Activated naive CD4-positive, alpha-beta T cell treated with anti-CD3 and anti-CD28 coated beads for 36 hours (primary cell): ENCODE results near the gene C22orf31. TPM values are rescaled to one million over a fixed set of nuclear protein-coding genes. Genes with fewer than 3 reads are reported as not detected.

Experiments used
- CTCF ChIA-PET: fragments of 350-600 bp; sonication (Branson Sonifier 250); formaldehyde crosslinking; loops from one replicate; lab custom pipeline; 2021; ENCODE audit warnings: antibody characterized with exemption; lab: Charles Lee
- DNase-seq: peaks from one replicate; pipeline ENCODE4 v3.0.0-alpha.2; 2020
- H3K27ac Mint-ChIP-seq: one replicate; pipeline ENCODE4 v1.8.0; 2021; ENCODE audit warnings: mild to moderate bottlenecking, mixed read lengths
- H3K27me3 Mint-ChIP-seq: one replicate; pipeline ENCODE4 v1.8.0; 2021; ENCODE audit warnings: low read depth, mixed read lengths
- H3K36me3 Mint-ChIP-seq: one replicate; pipeline ENCODE4 v1.8.0; 2021; ENCODE audit warnings: low read depth, mixed read lengths
- H3K4me1 Mint-ChIP-seq: one replicate; pipeline ENCODE4 v1.8.0; 2021; ENCODE audit warnings: low read depth, mixed read lengths
- H3K4me3 Mint-ChIP-seq: one replicate; pipeline ENCODE4 v1.8.0; 2021; ENCODE audit warnings: mild to moderate bottlenecking, moderate library complexity, mixed read lengths
- H3K9me3 Mint-ChIP-seq: one replicate; pipeline ENCODE4 v1.8.0; 2021; ENCODE audit warnings: mixed read lengths
- intact Hi-C: fragments of 100-400 bp; cut with micrococcal nuclease; formaldehyde crosslinking; loops from one replicate; pipeline ENCODE4 v1.15.1; 2023
- total RNA-seq, 2 experiments: library from RNA; stranded (reverse); gene quantifications; one replicate each; pipeline ENCODE4 v1.2.3, GENCODE V29; 2021

Gene C22orf31
- total RNA-seq, 2 experiments from 2014 or later: not detected

- H3K4me1 Mint-ChIP-seq: peaks cover 17% of the 10 kb centered on the region
- H3K4me3 Mint-ChIP-seq: peak overlapping the region; percentile 38
- peaks cover 2% of the 10 kb centered on the region for H3K36me3 Mint-ChIP-seq
- H3K9me3 Mint-ChIP-seq: no peaks in the 10 kb centered on the region
- peaks cover 36% of the 10 kb centered on the region for H3K27me3 Mint-ChIP-seq
- CTCF ChIA-PET: interaction anchor here (1.4 kb wide), 1 partner anchor 9 kb away, joined by 3 read pairs; no protein-coding TSS in a partner anchor
- no peak overlapping the region for H3K27ac Mint-ChIP-seq
- peak; percentile 20 for DNase-seq
- intact Hi-C loops: no loop called here
These were observed 30.9 kb downstream of the C22orf31 start for GRCh38 chr22:29030618-29031226.

- peaks cover 2% of the 10 kb centered on the region for H3K36me3 Mint-ChIP-seq
- intact Hi-C loops: no loop called here
- peak; percentile 30 for DNase-seq
- no peaks in the 10 kb centered on the region for H3K9me3 Mint-ChIP-seq
- H3K4me3 Mint-ChIP-seq: peak overlapping the region; percentile 38
- peaks cover 17% of the 10 kb centered on the region for H3K4me1 Mint-ChIP-seq
- H3K27ac Mint-ChIP-seq: no peak overlapping the region
- CTCF ChIA-PET: no interaction called here
- H3K27me3 Mint-ChIP-seq: peaks cover 39% of the 10 kb centered on the region
These were observed 31.5 kb downstream of the C22orf31 start for GRCh38 chr22:29030016-29030617.

GRCh38 chr22:29029202-29030000 is 32.2 kb downstream of the C22orf31 start:
- no peak overlapping the region for H3K4me3 Mint-ChIP-seq
- no peaks in the 10 kb centered on the region for H3K9me3 Mint-ChIP-seq
- peaks cover 17% of the 10 kb centered on the region for H3K4me1 Mint-ChIP-seq
- peaks cover 39% of the 10 kb centered on the region for H3K27me3 Mint-ChIP-seq
- intact Hi-C loops: no loop called here
- DNase-seq: no peak
- H3K27ac Mint-ChIP-seq: no peak overlapping the region
- CTCF ChIA-PET: interaction anchor here (0.6 to 0.9 kb wide), 2 partner anchors 129 to 252 kb away, joined by 3 read pairs; no protein-coding TSS in a partner anchor
- peaks cover 2% of the 10 kb centered on the region for H3K36me3 Mint-ChIP-seq

- H3K27ac Mint-ChIP-seq: no peak overlapping the region
- peaks cover 17% of the 10 kb centered on the region for H3K4me1 Mint-ChIP-seq
- H3K4me3 Mint-ChIP-seq: no peak overlapping the region
- peaks cover 39% of the 10 kb centered on the region for H3K27me3 Mint-ChIP-seq
- intact Hi-C loops: no loop called here
- DNase-seq: no peak
- CTCF ChIA-PET: interaction anchor here (0.9 to 1.8 kb wide), 3 partner anchors 11 to 130 kb away, joined by 3 to 8 read pairs (median 3); no protein-coding TSS in a partner anchor
- H3K36me3 Mint-ChIP-seq: peaks cover 2% of the 10 kb centered on the region
- H3K9me3 Mint-ChIP-seq: no peaks in the 10 kb centered on the region
These were observed 33.2 kb downstream of the C22orf31 start for GRCh38 chr22:29028468-29028867.

- H3K4me3 Mint-ChIP-seq: no peak overlapping the region
- peaks cover 17% of the 10 kb centered on the region for H3K4me1 Mint-ChIP-seq
- H3K9me3 Mint-ChIP-seq: no peaks in the 10 kb centered on the region
- H3K36me3 Mint-ChIP-seq: peaks cover 2% of the 10 kb centered on the region
- H3K27me3 Mint-ChIP-seq: peaks cover 32% of the 10 kb centered on the region
- H3K27ac Mint-ChIP-seq: no peak overlapping the region
- intact Hi-C loops: no loop called here
- CTCF ChIA-PET: interaction anchor here (1.8 kb wide), 1 partner anchor 13 kb away, joined by 8 read pairs; no protein-coding TSS in a partner anchor
- DNase-seq: no peak
These were observed 35.1 kb downstream of the C22orf31 start for GRCh38 chr22:29026579-29026978.

GRCh38 chr22:29023172-29023796 is 38.3 kb downstream of the C22orf31 start:
- H3K9me3 Mint-ChIP-seq: peaks cover 3% of the 10 kb centered on the region
- H3K36me3 Mint-ChIP-seq: no peaks in the 10 kb centered on the region
- no peaks in the 10 kb centered on the region for H3K4me1 Mint-ChIP-seq
- H3K4me3 Mint-ChIP-seq: no peak overlapping the region
- DNase-seq: no peak
- intact Hi-C loops: no loop called here
- CTCF ChIA-PET: interaction anchor here (1.1 kb wide), 1 partner anchor 17 kb away, joined by 3 read pairs; no protein-coding TSS in a partner anchor
- H3K27me3 Mint-ChIP-seq: peaks cover 10% of the 10 kb centered on the region
- no peak overlapping the region for H3K27ac Mint-ChIP-seq

GRCh38 chr22:29022101-29022817 is 39.4 kb downstream of the C22orf31 start:
- Mint-ChIP-seq H3K27me3 (peaks cover 5% of the 10 kb centered on the region), H3K9me3 (peaks cover 6% of the 10 kb centered on the region), H3K36me3 (no peaks in the 10 kb centered on the region), H3K4me3 (no peak overlapping the region), H3K27ac (no peak overlapping the region), H3K4me1 (no peaks in the 10 kb centered on the region)
- intact Hi-C loops: no loop called here
- DNase-seq: no peak
- CTCF ChIA-PET: no interaction called here

GRCh38 chr22:29018293-29019189 is 43.1 kb downstream of the C22orf31 start:
- CTCF ChIA-PET: interaction anchor here (0.6 to 1.0 kb wide), 4 partner anchors 10 to 227 kb away, joined by 3 to 6 read pairs (median 3); no protein-coding TSS in a partner anchor
- Mint-ChIP-seq H3K4me3 (no peak overlapping the region), H3K9me3 (peaks cover 6% of the 10 kb centered on the region), H3K27me3 (peaks cover 2% of the 10 kb centered on the region), H3K4me1 (peaks cover 6% of the 10 kb centered on the region), H3K36me3 (peaks cover 2% of the 10 kb centered on the region), H3K27ac (no peak overlapping the region)
- DNase-seq: no peak
- intact Hi-C loops: no loop called here

GRCh38 chr22:29016067-29016938 is 45.3 kb downstream of the C22orf31 start:
- Mint-ChIP-seq H3K4me3 (no peak overlapping the region), H3K27ac (no peak overlapping the region), H3K9me3 (peaks cover 6% of the 10 kb centered on the region), H3K4me1 (peaks cover 6% of the 10 kb centered on the region), H3K27me3 (peaks cover 2% of the 10 kb centered on the region), H3K36me3 (peaks cover 2% of the 10 kb centered on the region)
- CTCF ChIA-PET: interaction anchor here (0.6 kb wide), 1 partner anchor 383 kb away, joined by 6 read pairs; no protein-coding TSS in a partner anchor
- DNase-seq: no peak
- intact Hi-C loops: no loop called here

- CTCF ChIA-PET: interaction anchor here (2.8 kb wide), 1 partner anchor 26 kb away, joined by 14 read pairs; no protein-coding TSS in a partner anchor
- no peak overlapping the region for H3K27ac Mint-ChIP-seq
- peaks cover 2% of the 10 kb centered on the region for H3K36me3 Mint-ChIP-seq
- H3K4me1 Mint-ChIP-seq: peaks cover 6% of the 10 kb centered on the region
- no peak overlapping the region for H3K4me3 Mint-ChIP-seq
- H3K9me3 Mint-ChIP-seq: peaks cover 6% of the 10 kb centered on the region
- intact Hi-C loops: no loop called here
- DNase-seq: no peak
- H3K27me3 Mint-ChIP-seq: peaks cover 2% of the 10 kb centered on the region
These were observed 46.9 kb downstream of the C22orf31 start for GRCh38 chr22:29014773-29015172.
